DOHH2 (cell line): ENCODE measurements around the gene RAB22A.

Experiments used
- H3F3A ChIP-seq: fragments of 200-600 bp; sonication (generic), shearing (Covaris generic); 2 replicates; pipeline ENCODE4 v1.6.0; 2016; ENCODE audit warnings: antibody characterized with exemption, mild to moderate bottlenecking; ENCODE audit not compliant: control insufficient read depth, insufficient read depth
- H3K27ac ChIP-seq: fragments of 200-600 bp; sonication (generic); 2 replicates; pipeline ENCODE4 v1.5.1; 2014; ENCODE audit warnings: low read depth, mild to moderate bottlenecking, low read length, moderate library complexity
- H3K27me3 ChIP-seq: fragments of 200-600 bp; sonication (generic); 2 replicates; pipeline ENCODE4 v1.6.1; 2014; ENCODE audit warnings: mild to moderate bottlenecking, low read length, mixed read lengths; ENCODE audit not compliant: control insufficient read depth
- H3K36me3 ChIP-seq: fragments of 200-600 bp; sonication (generic); 2 replicates; pipeline ENCODE4 v1.6.1; 2014; ENCODE audit warnings: mild to moderate bottlenecking, low read length, moderate library complexity, mixed read lengths; ENCODE audit not compliant: control insufficient read depth
- H3K4me1 ChIP-seq: fragments of 200-600 bp; sonication (generic); 2 replicates; pipeline ENCODE4 v1.6.1; 2014; ENCODE audit warnings: mild to moderate bottlenecking, low read length, mixed read lengths; ENCODE audit not compliant: control insufficient read depth
- H3K4me2 ChIP-seq: fragments of 200-600 bp; sonication (generic); 2 replicates; pipeline ENCODE4 v1.6.0; 2014; ENCODE audit warnings: mild to moderate bottlenecking, low read length, moderate library complexity
- H3K4me3 ChIP-seq: fragments of 200-600 bp; sonication (generic); 2 replicates; pipeline ENCODE4 v1.5.1; 2014; ENCODE audit warnings: mild to moderate bottlenecking, low read length, mixed read lengths
- H3K79me2 ChIP-seq: fragments of 200-600 bp; sonication (generic); 2 replicates; pipeline ENCODE4 v1.6.1; 2014; ENCODE audit warnings: mild to moderate bottlenecking, low read length, mixed read lengths; ENCODE audit not compliant: control insufficient read depth
- H3K9me2 ChIP-seq: fragments of 200-600 bp; sonication (generic); replicated peaks from 2 replicates; pipeline ENCODE4 v1.6.1; 2014; ENCODE audit warnings: mild to moderate bottlenecking, low read length, mixed read lengths; ENCODE audit not compliant: control insufficient read depth
- H3K9me3 ChIP-seq: fragments of 200-600 bp; sonication (generic); 2 replicates; pipeline ENCODE4 v1.6.1; 2014; ENCODE audit warnings: antibody characterized with exemption, low read length, mixed read lengths; ENCODE audit not compliant: control insufficient read depth, insufficient read depth
- H4K20me1 ChIP-seq: fragments of 200-600 bp; sonication (generic); 2 replicates; pipeline ENCODE4 v1.6.0; 2014; ENCODE audit warnings: low read depth, mild to moderate bottlenecking, antibody characterized with exemption, low read length, moderate library complexity; ENCODE audit not compliant: control insufficient read depth, insufficient read depth
- CTCF ChIP-seq: fragments of 200-600 bp; sonication (generic); IDR thresholded peaks from one replicate; pipeline ENCODE4 v1.5.1; 2014; ENCODE audit warnings: antibody characterized with exemption, mild to moderate bottlenecking, low read depth, low read length; ENCODE audit not compliant: poor library complexity, severe bottlenecking
- EZH2phosphoT487 ChIP-seq: fragments of 200-600 bp; sonication (generic); IDR thresholded peaks from 2 replicates; pipeline ENCODE4 v1.6.1; 2017; ENCODE audit warnings: borderline replicate concordance, mild to moderate bottlenecking, antibody characterized with exemption, low read length, moderate library complexity, mixed read lengths

The RAB22A gene

GRCh38 chr20:58390659-58391035 lies 81.1 kb downstream of the RAB22A start:
- TF ChIP-seq EZH2phosphoT487 (no peak), CTCF (no peak)
- Histone ChIP-seq H3K9me3 (no peaks in the 10 kb centered on the region), H3K36me3 (peaks cover 53% of the 10 kb centered on the region), H3F3A (no peaks in the 10 kb centered on the region), H3K4me3 (peak overlapping the region; percentile 85), H3K4me1 (peaks cover 29% of the 10 kb centered on the region), H3K27ac (no peak overlapping the region), H3K4me2 (peak overlapping the region; percentile 91), H3K9me2 (no peaks in the 10 kb centered on the region), H4K20me1 (peaks cover 26% of the 10 kb centered on the region), H3K79me2 (peaks cover 66% of the 10 kb centered on the region), H3K27me3 (no peaks in the 10 kb centered on the region)

- no peak overlapping the region for H3K4me3 ChIP-seq
- no peaks in the 10 kb centered on the region for H3K9me2 ChIP-seq
- H3K36me3 ChIP-seq: peaks cover 67% of the 10 kb centered on the region
- H3K79me2 ChIP-seq: peaks cover 82% of the 10 kb centered on the region
- H3K9me3 ChIP-seq: no peaks in the 10 kb centered on the region
- no peaks in the 10 kb centered on the region for H3F3A ChIP-seq
- H3K4me2 ChIP-seq: peak overlapping the region; percentile 8
- H3K27ac ChIP-seq: no peak overlapping the region
- peaks cover 39% of the 10 kb centered on the region for H4K20me1 ChIP-seq
- TF ChIP-seq EZH2phosphoT487: no peak
- TF ChIP-seq CTCF: no peak
- H3K27me3 ChIP-seq: no peaks in the 10 kb centered on the region
- peaks cover 32% of the 10 kb centered on the region for H3K4me1 ChIP-seq
Observed at GRCh38 chr20:58392286-58392685, 82.8 kb downstream of the RAB22A start.

- Histone ChIP-seq H3K4me1 (peaks cover 34% of the 10 kb centered on the region), H3F3A (no peaks in the 10 kb centered on the region), H3K27ac (no peak overlapping the region), H3K9me2 (no peaks in the 10 kb centered on the region), H4K20me1 (peaks cover 48% of the 10 kb centered on the region), H3K36me3 (peaks cover 78% of the 10 kb centered on the region), H3K79me2 (peaks cover 92% of the 10 kb centered on the region), H3K27me3 (no peaks in the 10 kb centered on the region), H3K9me3 (no peaks in the 10 kb centered on the region), H3K4me3 (no peak overlapping the region), H3K4me2 (no peak overlapping the region)
- TF ChIP-seq EZH2phosphoT487 (no peak), CTCF (no peak)
Observed at GRCh38 chr20:58393299-58393698, 83.8 kb downstream of the RAB22A start.

GRCh38 chr20:58394801-58395200 lies 85.3 kb downstream of the RAB22A start:
- Histone ChIP-seq H3K4me2 (no peak overlapping the region), H3K9me3 (no peaks in the 10 kb centered on the region), H3K36me3 (peaks cover 74% of the 10 kb centered on the region), H3K4me3 (no peak overlapping the region), H3K4me1 (peaks cover 32% of the 10 kb centered on the region), H3K27me3 (no peaks in the 10 kb centered on the region), H3K9me2 (no peaks in the 10 kb centered on the region), H3F3A (no peaks in the 10 kb centered on the region), H3K27ac (no peak overlapping the region), H4K20me1 (peaks cover 48% of the 10 kb centered on the region), H3K79me2 (peaks cover 100% of the 10 kb centered on the region)
- no peak for TF ChIP-seq CTCF
- no peak for TF ChIP-seq EZH2phosphoT487
